K562 (cell line): ENCODE measurements around the gene UNC5B. TPM values are rescaled to one million over a fixed set of nuclear protein-coding genes. Genes with fewer than 3 reads are reported as not detected.

Experiments used
- ATAC-seq: fragments of 200-7000 bp; cut with Tn5 transposase; 3 replicates; pipeline ENCODE4 v1.9.1; 2020; ENCODE audit warnings: moderate library complexity
- BruUV-seq: library from RNA; stranded (reverse); fragments of 400-500 nt; replicated peaks from 2 replicates; lab custom pipeline; 2021; lab: Mats Ljungman, UMichigan
- CTCF ChIA-PET: fragments of 300-600 bp; formaldehyde crosslinking; extraction: SDS; loops from one replicate; lab custom pipeline; 2021; ENCODE audit warnings: low intra/inter-chr PET ratio; lab: Yijun Ruan, JAX
- POLR2A ChIA-PET: fragments of 300-600, 350-650 bp; sonication (Branson Sonifier 250); formaldehyde crosslinking; extraction: SDS; loops from one replicate; lab custom pipeline; 2021; ENCODE audit warnings: antibody characterized with exemption, inconsistent platforms; lab: Yijun Ruan, JAX
- DNase-seq, 4 experiments: peaks; one replicate each; pipeline versions ENCODE4 v3.0.0 to v3.0.0-alpha.2; 2011 to 2018; ENCODE audit warnings: low spot score in 3 of 4, mixed read lengths in 3 of 4; ENCODE audit errors: extremely low read depth in 1 of 4
- FAIRE-seq: peaks from 2 replicates; lab custom pipeline; 2011; peaks lifted over from hg19 to GRCh38; lab: Jason Lieb, UNC
- H2AFZ ChIP-seq: 2 replicates; pipeline ENCODE4 v1.6.0; 2011; ENCODE audit warnings: low read depth, low read length, control low read depth, inconsistent platforms
- H3K27ac ChIP-seq: fragments of 200-600 bp; 3 replicates; pipeline ENCODE4 v1.8.0; 2011; ENCODE audit warnings: low read depth, mild to moderate bottlenecking, control low read depth, inconsistent platforms, low read length, moderate library complexity, mixed read lengths; ENCODE audit errors: extremely low read depth
- H3K27me3 ChIP-seq, 2 experiments: fragments of 300-600 bp in 1 of 2; 2 replicates in 1 of 2; 3 replicates in 1 of 2; pipeline versions ENCODE4 v1.6.0 to v1.8.0; 2011; ENCODE audit warnings: inconsistent platforms in 2 of 2, low read length in 2 of 2, mild to moderate bottlenecking in 1 of 2, mixed read lengths in 1 of 2, moderate library complexity in 1 of 2; ENCODE audit not compliant: control insufficient read depth in 2 of 2, insufficient read depth in 2 of 2
- H3K36me3 ChIP-seq: fragments of 300-600 bp; 3 replicates; pipeline ENCODE4 v1.8.0; 2011; ENCODE audit warnings: mild to moderate bottlenecking, low read length, inconsistent platforms; ENCODE audit not compliant: control insufficient read depth, insufficient read depth
- H3K4me1 ChIP-seq, 2 experiments: fragments of 200-600 bp in 1 of 2; replicated peaks in 1 of 2; 2 replicates in 1 of 2; 3 replicates in 1 of 2; pipeline versions ENCODE4 v1.5.1 to v1.8.0; 2011; ENCODE audit warnings: inconsistent platforms in 2 of 2, low read length in 2 of 2, mild to moderate bottlenecking in 1 of 2, mixed read lengths in 1 of 2, moderate library complexity in 1 of 2; ENCODE audit not compliant: control insufficient read depth in 2 of 2, insufficient read depth in 2 of 2
- H3K4me2 ChIP-seq: 2 replicates; pipeline ENCODE4 v1.6.1; 2011; ENCODE audit warnings: low read length, control low read depth, inconsistent platforms, mixed read lengths; ENCODE audit not compliant: insufficient read depth
- H3K4me3 ChIP-seq: fragments of 200-600 bp; sonication (generic), shearing (Covaris generic); 2 replicates; pipeline ENCODE4 v1.5.1; 2016; ENCODE audit warnings: control low read depth, inconsistent platforms
- H3K79me2 ChIP-seq: fragments of 200-600 bp; 3 replicates; pipeline ENCODE4 v1.8.0; 2011; ENCODE audit warnings: low read length, inconsistent platforms; ENCODE audit not compliant: control insufficient read depth, insufficient read depth
- H3K9ac ChIP-seq, 2 experiments: 2 replicates each; pipeline versions ENCODE4 v1.6.0 to v1.6.1; 2011; ENCODE audit warnings: low read depth in 2 of 2, low read length in 2 of 2, control low read depth in 1 of 2, inconsistent platforms in 1 of 2, mild to moderate bottlenecking in 1 of 2, mixed read lengths in 1 of 2; ENCODE audit not compliant: insufficient read depth in 1 of 2
- H3K9me1 ChIP-seq: one replicate; pipeline ENCODE4 v1.6.0; 2011; ENCODE audit warnings: inconsistent platforms, mild to moderate bottlenecking, low read length, moderate library complexity; ENCODE audit not compliant: control insufficient read depth, insufficient read depth
- H3K9me3 ChIP-seq: replicated peaks from 2 replicates; pipeline ENCODE4 v1.5.1; 2011; ENCODE audit warnings: low read depth, low read length, inconsistent platforms; ENCODE audit not compliant: control insufficient read depth, insufficient read depth
- H4K20me1 ChIP-seq: replicated peaks from 2 replicates; pipeline ENCODE4 v1.6.1; 2011; ENCODE audit warnings: low read length, inconsistent platforms, mixed read lengths; ENCODE audit not compliant: control insufficient read depth, insufficient read depth
- ARNT ChIP-seq, 2 experiments: fragments of 450-650 bp; IDR thresholded peaks; 2 replicates each; pipeline ENCODE4 v1.6.1; 2016; ENCODE audit warnings: mild to moderate bottlenecking in 1 of 2
- BRD4 ChIP-seq: fragments of 200-600 bp; sonication (generic); IDR thresholded peaks from 2 replicates; pipeline ENCODE4 v1.6.1; 2017; ENCODE audit warnings: inconsistent platforms
- CBX8 ChIP-seq: fragments of 200-600 bp; sonication (generic); IDR thresholded peaks from 2 replicates; pipeline ENCODE4 v1.6.1; 2012; ENCODE audit warnings: borderline replicate concordance, mixed run types, low read depth, mild to moderate bottlenecking, moderate library complexity, mixed read lengths, low read length, control low read depth, inconsistent platforms; ENCODE audit not compliant: poor library complexity, severe bottlenecking; ENCODE audit errors: extremely low read depth
- ESRRB ChIP-seq: fragments of 250-450 bp; sonication (Bioruptor Pico); IDR thresholded peaks from 2 replicates; pipeline ENCODE4 v1.5.0; 2020; ENCODE audit warnings: mild to moderate bottlenecking, moderate library complexity, borderline replicate concordance
- MEF2A ChIP-seq: IDR thresholded peaks from 2 replicates; pipeline ENCODE4 v1.6.1; 2011; ENCODE audit warnings: low read depth, mild to moderate bottlenecking, low read length, moderate library complexity; ENCODE audit not compliant: control insufficient read depth
- MTA2 ChIP-seq: fragments of 450-650 bp; IDR thresholded peaks from 2 replicates; pipeline ENCODE4 v1.6.1; 2016; ENCODE audit warnings: low read depth
- NR3C1 ChIP-seq: sonication (generic); formaldehyde crosslinking; IDR thresholded peaks from 2 replicates; pipeline ENCODE4 v1.8.1; 2022; ENCODE audit warnings: missing genetic modification reagents
- OTX1 ChIP-seq: fragments of 450-650 bp; formaldehyde crosslinking; IDR thresholded peaks from 2 replicates; pipeline ENCODE4 v1.4.0; 2022; ENCODE audit warnings: mild to moderate bottlenecking
- PHTF2 ChIP-seq: fragments of 250-450 bp; sonication (Bioruptor Pico); IDR thresholded peaks from 2 replicates; pipeline ENCODE4 v1.5.0; 2021; ENCODE audit warnings: mild to moderate bottlenecking
- RBM15 ChIP-seq: fragments of 200-400 bp; formaldehyde crosslinking; IDR thresholded peaks from 2 replicates; pipeline ENCODE4 v1.6.1; 2018; ENCODE audit warnings: mild to moderate bottlenecking, low read length, moderate library complexity; ENCODE audit not compliant: insufficient read depth
- SLC30A9 ChIP-seq: fragments of 250-450 bp; sonication (Bioruptor Pico); IDR thresholded peaks from 2 replicates; pipeline ENCODE4 v1.8.0; 2022; ENCODE audit warnings: mild to moderate bottlenecking, moderate library complexity
- TCF7L2 ChIP-seq: fragments of 150-350 bp; IDR thresholded peaks from 2 replicates; pipeline ENCODE4 v1.6.1; 2016; ENCODE audit warnings: low read depth, mild to moderate bottlenecking, low read length, moderate library complexity
- TEAD4 ChIP-seq, 2 experiments: sonication (generic) in 1 of 2; formaldehyde crosslinking in 1 of 2; IDR thresholded peaks; 2 replicates each; pipeline versions ENCODE4 v1.6.1 to v1.8.0; 2012 to 2022; ENCODE audit warnings: borderline replicate concordance in 1 of 2, inconsistent platforms in 1 of 2, low read length in 1 of 2, mild to moderate bottlenecking in 1 of 2, missing genetic modification reagents in 1 of 2
- ZNF165 ChIP-seq: fragments of 250-450 bp; sonication (Bioruptor Pico); IDR thresholded peaks from 2 replicates; pipeline ENCODE4 v1.4.0; 2020; ENCODE audit warnings: borderline replicate concordance
- ZNF584 ChIP-seq: fragments of 200-800 bp; sonication (Bioruptor generic); IDR thresholded peaks from 2 replicates; pipeline ENCODE4 v1.6.1; 2016; ENCODE audit warnings: low read depth, mild to moderate bottlenecking, missing genetic modification characterization, missing compliant biosample characterization
- ZNF766 ChIP-seq: fragments of 200-800 bp; sonication (Bioruptor generic); conservative IDR thresholded peaks from 2 replicates; pipeline ENCODE4 v1.6.1; 2016; ENCODE audit warnings: missing genetic modification characterization, missing compliant biosample characterization
- ZNF780A ChIP-seq: fragments of 250-450 bp; sonication (Bioruptor Pico); IDR thresholded peaks from 2 replicates; pipeline ENCODE4 v1.5.0; 2021; ENCODE audit warnings: mild to moderate bottlenecking
- WGBS: fragments of 100-300 bp; shearing (Covaris generic); methylation state at CpG from one replicate; pipeline ENCODE4 v1.1.6; 2016; ENCODE audit warnings: low coverage, mixed read lengths; ENCODE audit not compliant: insufficient coverage; ENCODE audit errors: missing lambda C conversion rate; 5-methylcytosine and 5-hydroxymethylcytosine counted together
- in situ Hi-C: fragments of 300-500 bp; cut with MboI; formaldehyde crosslinking; loops from 4 replicates; pipeline ENCODE4 v1.15.0; 2018; ENCODE audit warnings: inconsistent platforms, mixed read lengths
- intact Hi-C: fragments of 100-400 bp; cut with micrococcal nuclease; formaldehyde crosslinking; loops from 2 replicates; pipeline ENCODE4 v1.14.2; 2022
- polyA plus RNA-seq, 8 experiments: library from polyadenylated mRNA; depleted of rRNA in 4 of 8; stranded (reverse) in 5 of 8; unstranded in 3 of 8; fragments of >200 nt; fragmentation: Nextera tagmentation in 2 of 8; fragmentation: Illumina TruSeq in 1 of 8; extraction: Ambion mirVana in 2 of 8; extraction: Trizol in 1 of 8; gene quantifications; 2 replicates each; pipeline versions ENCODE4 v1.2.1 to v1.2.3, GENCODE V29; 2011 to 2014; ENCODE audit warnings: inconsistent platforms in 1 of 8, missing spikeins in 1 of 8
- total RNA-seq, 7 experiments: library from RNA; depleted of rRNA in 6 of 7; stranded (reverse); fragments of >200 nt in 6 of 7; fragmentation: Illumina TruSeq in 2 of 7; extraction: Trizol in 2 of 7; gene quantifications; 2 replicates each; pipeline versions ENCODE4 v1.2.1 to v1.2.3, GENCODE V29; 2011 to 2021; ENCODE audit warnings: low replicate concordance in 1 of 7
- TF ChIP-seq, protein P1 (sequence below): fragments of 250-450 bp; sonication (Bioruptor Pico); IDR thresholded peaks from 2 replicates; pipeline ENCODE4 v1.5.0; 2022; ENCODE audit warnings: mild to moderate bottlenecking

Gene UNC5B
- total and polyA plus RNA-seq, 9 of the 15 experiments (the other 6 are each of a cell fraction or from before 2014, with no cell fraction given) = 0.10 to 8.4 (median 2.1) TPM

- H3K4me3 ChIP-seq = no peak overlapping the region
- ATAC-seq (no peak), FAIRE-seq (no peak), DNase-seq (no peak)
- TF ChIP-seq ESRRB (CRISPR knock-in tag) (no peak), ZNF780A (CRISPR knock-in tag) (no peak), CBX8 (no peak), TEAD4 (IDR thresholded peaks at IDR 0.05; ENCODE audit: low read length) (no peak), TEAD4 (CRISPR knock-in tag; IDR thresholded peaks at IDR 0.05; ENCODE audit: borderline replicate concordance) (no peak), PHTF2 (CRISPR knock-in tag) (no peak), MEF2A (no peak), ARNT (IDR thresholded peaks at IDR 0.05) (no peak), OTX1 (CRISPR knock-in tag) (no peak), SLC30A9 (CRISPR knock-in tag) (no peak), ZNF766 (CRISPR knock-in tag) (no peak), TCF7L2 (no peak), ZNF584 (CRISPR knock-in tag) (no peak), MTA2 (no peak), ZNF165 (CRISPR knock-in tag) (no peak), BRD4 (no peak), RBM15 (no peak), NR3C1 (CRISPR knock-in tag) (no peak)
- TF ChIP-seq, protein P1, sequence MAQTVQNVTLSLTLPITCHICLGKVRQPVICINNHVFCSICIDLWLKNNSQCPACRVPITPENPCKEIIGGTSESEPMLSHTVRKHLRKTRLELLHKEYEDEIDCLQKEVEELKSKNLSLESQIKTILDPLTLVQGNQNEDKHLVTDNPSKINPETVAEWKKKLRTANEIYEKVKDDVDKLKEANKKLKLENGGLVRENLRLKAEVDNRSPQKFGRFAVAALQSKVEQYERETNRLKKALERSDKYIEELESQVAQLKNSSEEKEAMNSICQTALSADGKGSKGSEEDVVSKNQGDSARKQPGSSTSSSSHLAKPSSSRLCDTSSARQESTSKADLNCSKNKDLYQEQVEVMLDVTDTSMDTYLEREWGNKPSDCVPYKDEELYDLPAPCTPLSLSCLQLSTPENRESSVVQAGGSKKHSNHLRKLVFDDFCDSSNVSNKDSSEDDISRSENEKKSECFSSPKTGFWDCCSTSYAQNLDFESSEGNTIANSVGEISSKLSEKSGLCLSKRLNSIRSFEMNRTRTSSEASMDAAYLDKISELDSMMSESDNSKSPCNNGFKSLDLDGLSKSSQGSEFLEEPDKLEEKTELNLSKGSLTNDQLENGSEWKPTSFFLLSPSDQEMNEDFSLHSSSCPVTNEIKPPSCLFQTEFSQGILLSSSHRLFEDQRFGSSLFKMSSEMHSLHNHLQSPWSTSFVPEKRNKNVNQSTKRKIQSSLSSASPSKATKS (CRISPR knock-in tag) = no peak
- intact Hi-C loops (no loop called here), in situ Hi-C loops (no loop called here)
- ChIA-PET POLR2A (interaction anchor here (0.6 to 2.0 kb wide), 6 partner anchors 8 to 106 kb away, joined by 3 to 7 read pairs (median 4); no protein-coding TSS in a partner anchor), CTCF (no interaction called here)
- no peaks in the 10 kb centered on the region for H3K36me3 ChIP-seq
- BruUV-seq = no TSS peak
- peaks cover 20% of the 10 kb centered on the region in 2 experiments for H3K4me1 ChIP-seq
- no peaks in the 10 kb centered on the region for H3K9me3 ChIP-seq
- H3K9ac ChIP-seq = peak overlapping the region in 1 of 2 experiments; percentile 57; a peak in 1 of 4 replicates
- 42% methylated on average over 14 of the region's 14 CpGs for WGBS
- no peaks in the 10 kb centered on the region for H3K9me1 ChIP-seq
- no peak overlapping the region for H3K27ac ChIP-seq
- no peak overlapping the region for H3K4me2 ChIP-seq
- no peaks in the 10 kb centered on the region for H3K79me2 ChIP-seq
- H4K20me1 ChIP-seq = peaks cover 6% of the 10 kb centered on the region
- no peaks in the 10 kb centered on the region for H3K27me3 ChIP-seq
- no peak overlapping the region for H2AFZ ChIP-seq
These were observed 135.4 kb downstream of the UNC5B start for GRCh38 chr10:71347587-71348395.
